D721Med (cell line): Measurements from ENCODE around the gene TGFBR2.

ENCODE experiments used
- DNase-seq: peaks from one replicate; pipeline ENCODE4 v3.0.0; 2011; ENCODE audit warnings: low spot score; ENCODE audit not compliant: insufficient read length
- FAIRE-seq: peaks from 2 replicates; lab custom pipeline; 2011; peaks lifted over from hg19 to GRCh38; lab: Jason Lieb, UNC
- TF ChIP-seq, protein P1 (sequence below): IDR thresholded peaks from 2 replicates; pipeline ENCODE4 v1.5.1; 2012; ENCODE audit warnings: mild to moderate bottlenecking, control low read depth; ENCODE audit not compliant: insufficient read depth; ENCODE audit errors: missing control alignments

TGFBR2 gene

GRCh38 chr3:30626443-30627180 is 20.2 kb downstream of the TGFBR2 start:
- DNase-seq (no peak), FAIRE-seq (no peak)
- TF ChIP-seq, protein P1, sequence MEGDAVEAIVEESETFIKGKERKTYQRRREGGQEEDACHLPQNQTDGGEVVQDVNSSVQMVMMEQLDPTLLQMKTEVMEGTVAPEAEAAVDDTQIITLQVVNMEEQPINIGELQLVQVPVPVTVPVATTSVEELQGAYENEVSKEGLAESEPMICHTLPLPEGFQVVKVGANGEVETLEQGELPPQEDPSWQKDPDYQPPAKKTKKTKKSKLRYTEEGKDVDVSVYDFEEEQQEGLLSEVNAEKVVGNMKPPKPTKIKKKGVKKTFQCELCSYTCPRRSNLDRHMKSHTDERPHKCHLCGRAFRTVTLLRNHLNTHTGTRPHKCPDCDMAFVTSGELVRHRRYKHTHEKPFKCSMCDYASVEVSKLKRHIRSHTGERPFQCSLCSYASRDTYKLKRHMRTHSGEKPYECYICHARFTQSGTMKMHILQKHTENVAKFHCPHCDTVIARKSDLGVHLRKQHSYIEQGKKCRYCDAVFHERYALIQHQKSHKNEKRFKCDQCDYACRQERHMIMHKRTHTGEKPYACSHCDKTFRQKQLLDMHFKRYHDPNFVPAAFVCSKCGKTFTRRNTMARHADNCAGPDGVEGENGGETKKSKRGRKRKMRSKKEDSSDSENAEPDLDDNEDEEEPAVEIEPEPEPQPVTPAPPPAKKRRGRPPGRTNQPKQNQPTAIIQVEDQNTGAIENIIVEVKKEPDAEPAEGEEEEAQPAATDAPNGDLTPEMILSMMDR = no peak

DNA sequence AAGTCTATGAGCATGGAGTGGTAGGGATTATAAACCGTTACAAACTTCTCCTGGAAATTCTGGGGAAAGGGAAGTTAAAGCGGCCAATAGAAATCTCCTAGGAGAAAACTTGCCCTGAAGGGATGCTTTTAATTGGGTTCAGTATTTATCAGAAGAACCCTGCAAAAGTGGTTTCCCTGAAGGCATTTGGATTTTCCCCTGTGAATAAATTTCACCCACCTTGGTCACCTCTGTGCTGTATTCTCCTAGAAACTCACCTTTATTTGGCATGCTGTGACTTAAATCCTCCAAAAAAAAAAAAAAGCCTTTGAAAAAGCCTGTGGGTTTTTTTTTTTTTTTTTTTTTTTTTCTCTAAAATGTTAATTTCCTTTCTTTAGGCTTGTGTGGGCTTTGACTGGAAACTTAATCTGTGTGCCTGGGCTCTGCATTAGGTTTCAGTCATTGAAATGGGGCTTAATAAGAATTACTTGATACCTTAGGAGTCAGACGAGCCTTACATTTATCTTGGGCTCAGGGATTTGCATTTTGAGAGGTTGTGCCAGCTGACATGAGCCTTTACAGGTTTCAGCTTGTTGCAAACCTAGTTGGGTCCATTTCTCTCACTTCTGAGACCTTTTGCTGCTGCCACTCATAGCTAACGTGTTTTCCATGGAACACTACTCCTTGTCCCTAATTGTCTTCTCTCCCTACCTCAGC is 22.0 kb downstream of the TGFBR2 start:
- TF ChIP-seq, protein P1 = no peak
- FAIRE-seq (no peak), DNase-seq (no peak)

GRCh38 chr3:30628901-30629590 is 22.6 kb downstream of the TGFBR2 start:
- FAIRE-seq (no peak), DNase-seq (no peak)
- TF ChIP-seq, protein P1 = no peak

DNA sequence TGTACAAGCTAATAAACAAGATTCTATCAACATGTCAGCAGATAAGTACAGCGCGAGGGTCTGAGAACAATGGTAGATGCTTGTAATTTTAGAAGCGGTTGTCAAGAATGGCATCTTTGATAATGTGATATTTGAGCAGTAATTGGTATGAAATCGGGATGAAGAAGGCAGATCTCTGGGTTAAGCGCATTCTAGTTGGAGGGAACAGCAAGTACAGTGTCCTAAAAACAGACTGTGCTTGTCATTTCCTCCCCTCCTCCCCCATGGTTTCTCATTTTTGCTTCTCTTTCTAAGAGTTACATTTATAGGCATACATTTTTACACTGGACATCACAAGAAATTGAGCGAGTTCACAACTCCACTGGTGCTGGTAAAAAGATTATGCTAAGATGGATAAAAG is 23.3 kb downstream of the TGFBR2 start:
- TF ChIP-seq, protein P1 = no peak
- DNase-seq (no peak), FAIRE-seq (no peak)

DNA sequence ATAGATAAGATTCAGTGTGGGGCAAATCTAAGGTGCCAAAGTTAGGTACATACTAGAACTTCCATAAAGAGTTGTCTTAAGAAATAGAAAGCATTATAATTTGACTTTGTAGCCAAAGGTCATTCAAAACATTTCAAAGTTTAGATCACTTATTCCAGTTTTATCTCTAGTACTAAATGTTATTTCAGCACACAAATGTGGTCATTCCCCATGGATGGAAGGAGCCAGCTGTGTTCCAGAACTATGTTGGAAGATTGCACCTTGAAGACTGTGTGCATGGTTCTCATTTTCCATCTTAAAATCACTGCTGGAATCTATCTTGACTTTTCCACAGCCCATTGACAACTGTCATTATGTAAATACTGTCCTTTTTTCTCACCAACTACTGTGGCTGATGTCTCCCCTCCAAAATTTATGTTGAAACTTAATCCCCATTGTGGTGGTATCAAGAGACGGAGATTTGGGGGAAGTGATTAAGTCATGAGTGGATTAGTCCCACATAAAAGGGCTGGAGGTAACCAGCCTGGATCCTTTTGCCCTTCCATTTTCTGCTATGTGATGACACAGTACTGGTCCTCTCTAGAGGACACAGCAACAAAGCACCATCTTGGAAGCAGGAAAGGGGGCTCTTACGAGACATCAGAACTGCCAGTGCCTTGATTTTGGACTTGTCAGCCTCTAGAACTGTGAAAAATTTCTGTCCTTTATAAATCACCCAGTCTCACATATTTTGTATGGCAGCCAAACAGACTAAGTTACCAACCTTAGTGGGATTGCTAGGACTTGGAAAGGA is 24.0 kb downstream of the TGFBR2 start:
- TF ChIP-seq, protein P1 = no peak
- FAIRE-seq (no peak), DNase-seq (no peak)

GRCh38 chr3:30631243-30631904 is 25.0 kb downstream of the TGFBR2 start:
- no peak for FAIRE-seq
- DNase-seq = no peak
- TF ChIP-seq, protein P1 = no peak
